ENCODE results near the gene TMEM170A.
A peak's percentile ranks its signal among the peaks of the same experiment; 100 is the strongest.
"Not testable (repeated sequence)": the region's sequence is repeated elsewhere in the genome, so short reads cannot be mapped to it uniquely, and the experiment has no call there.

Gene TMEM170A

GRCh38 chr16:75464122-75464918, at the start of gene TMEM170A:
TSS of gene TMEM170A (minus strand) at chr16:75464689. CDS start at chr16:75464600, 89 bp downstream.
- peak; percentile 88 for DNase-seq

DNA sequence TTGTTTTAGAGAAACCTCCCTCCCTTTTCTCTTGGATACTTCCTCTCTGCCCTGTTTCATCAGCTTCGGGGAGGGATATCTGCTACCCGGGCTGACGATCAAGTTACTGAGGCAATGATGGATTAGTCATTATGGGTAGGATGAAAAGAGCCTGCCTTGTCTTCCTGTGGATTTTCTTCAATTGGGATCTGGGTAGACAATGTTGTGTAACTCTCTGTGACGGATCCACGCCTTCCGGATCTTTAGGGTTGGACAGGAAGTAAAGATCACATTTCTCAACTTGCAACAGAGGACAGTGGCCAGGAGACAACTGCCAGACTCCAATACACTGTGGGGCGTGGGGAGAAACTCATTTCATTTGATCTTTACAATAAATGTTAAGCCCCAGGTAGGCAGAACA, 42.1 kb upstream of the TMEM170A start:
- DNase-seq = no peak

DNA sequence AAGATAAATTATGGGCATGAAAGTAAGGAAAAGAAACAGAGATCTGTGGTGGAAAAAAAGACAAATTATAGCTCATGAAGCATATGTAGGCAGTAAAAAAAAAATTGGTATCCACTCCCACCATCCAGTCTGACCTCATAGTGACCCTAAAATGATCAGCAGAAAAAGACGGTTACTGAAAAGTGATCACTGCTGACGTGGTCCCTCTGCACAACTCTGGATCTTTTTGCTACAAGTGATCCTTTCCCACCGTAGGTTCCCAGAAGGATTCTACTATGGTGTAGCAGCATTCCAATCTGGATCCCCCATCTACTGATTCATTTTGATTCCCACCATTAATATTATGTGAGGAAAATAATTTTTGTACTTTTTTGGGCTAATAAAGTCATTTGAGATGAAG, 41.6 kb upstream of the TMEM170A start:
- DNase-seq = no peak

DNA sequence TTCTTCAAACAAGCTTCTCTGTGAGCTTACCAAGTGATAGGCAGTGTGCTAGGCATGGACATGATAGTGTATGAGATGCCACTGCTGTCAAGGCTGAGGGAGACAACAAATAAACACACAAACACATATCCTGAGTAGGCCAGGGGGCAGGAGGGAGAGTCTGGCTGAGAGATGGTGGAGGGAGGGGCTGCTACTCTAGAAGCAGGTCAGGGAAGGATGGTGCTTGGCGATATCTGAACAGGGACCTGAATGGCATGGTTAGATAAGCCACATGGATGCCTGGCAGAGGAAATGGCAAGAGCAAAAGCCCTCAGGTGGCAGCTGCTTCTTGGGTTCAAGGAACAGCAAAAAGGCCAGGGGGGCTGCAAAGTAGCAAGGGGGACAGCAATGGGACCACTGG, 39.3 kb upstream of the TMEM170A start:
- DNase-seq = no peak

DNA sequence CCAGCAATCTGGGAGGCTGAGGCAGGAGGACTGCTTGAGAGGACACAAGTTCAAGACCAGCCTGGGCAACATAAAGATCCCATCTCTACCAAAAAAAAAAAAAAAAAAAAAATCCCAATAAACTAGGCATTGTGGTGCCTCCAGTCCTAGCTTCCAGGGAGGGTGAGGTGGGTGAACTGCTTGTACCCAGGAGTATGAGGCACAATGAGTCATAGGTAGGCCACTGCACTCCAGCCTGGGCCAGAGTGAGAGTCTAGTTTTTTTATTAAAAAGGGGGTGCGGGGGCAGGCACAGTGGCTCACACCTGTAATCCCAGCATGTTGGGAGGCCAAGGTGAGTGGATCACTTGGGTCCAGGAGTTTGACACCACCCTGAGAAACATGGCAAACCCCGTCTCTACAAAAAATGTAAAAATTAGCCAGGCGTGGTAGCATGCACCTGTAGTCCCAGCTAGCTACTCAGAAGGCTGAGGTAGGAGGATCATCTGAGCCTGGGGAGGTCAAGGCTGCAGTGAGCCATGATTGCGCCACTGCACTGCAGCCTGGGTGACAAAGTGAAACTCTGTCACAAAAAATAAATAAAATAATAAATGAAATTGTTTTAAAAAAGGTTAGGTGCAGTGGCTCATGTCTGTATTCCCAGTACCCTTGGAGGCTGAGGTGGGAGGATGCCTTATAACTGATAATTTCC, 38.6 kb upstream of the TMEM170A start:
- DNase-seq = no peak

DNA sequence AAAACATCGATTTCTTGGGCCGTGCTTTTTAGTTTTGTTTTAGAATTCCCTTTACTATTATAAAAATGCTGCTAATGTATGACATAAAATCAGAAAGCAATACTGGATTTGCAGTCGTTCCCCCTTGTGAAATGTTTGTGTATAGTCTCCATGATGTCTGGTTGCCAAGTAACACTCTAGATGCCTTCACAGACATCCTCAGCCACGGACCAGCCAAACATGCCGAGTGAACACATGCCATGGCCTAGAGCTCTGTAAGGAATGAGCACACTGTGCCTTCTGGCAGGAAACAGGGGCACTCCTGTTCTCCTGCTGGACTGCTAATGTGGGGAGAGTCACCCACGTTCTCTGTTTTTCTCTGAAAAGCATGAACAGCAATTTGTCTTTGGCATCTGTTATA, 37.3 kb upstream of the TMEM170A start:
- DNase-seq = not testable (repeated sequence)

- DNase-seq = no peak
These were observed 36.9 kb upstream of the TMEM170A start for GRCh38 chr16:75501359-75501758.

GRCh38 chr16:75498605-75499322, 34.3 kb upstream of the TMEM170A start:
- peak; percentile 1 for DNase-seq

DNA sequence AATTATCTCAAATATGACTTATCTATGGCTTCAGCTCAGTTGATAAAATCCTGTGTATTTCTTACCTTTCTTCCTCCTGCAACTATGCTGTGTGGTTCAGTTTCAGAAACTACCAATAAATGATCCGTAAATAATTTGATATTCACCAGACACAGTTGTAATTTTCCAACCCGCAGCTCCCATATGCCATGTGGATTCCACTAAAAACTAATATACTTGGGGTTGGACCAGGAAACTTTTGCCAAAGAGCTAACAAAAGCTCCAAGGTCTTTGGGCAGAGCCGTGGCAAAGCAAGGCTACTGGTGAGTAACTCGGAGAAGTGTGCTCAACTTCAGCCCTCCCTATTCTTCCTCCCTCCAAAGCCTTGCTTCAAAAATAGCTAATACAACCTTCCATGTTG, 33.1 kb upstream of the TMEM170A start:
- no peak for DNase-seq

DNA sequence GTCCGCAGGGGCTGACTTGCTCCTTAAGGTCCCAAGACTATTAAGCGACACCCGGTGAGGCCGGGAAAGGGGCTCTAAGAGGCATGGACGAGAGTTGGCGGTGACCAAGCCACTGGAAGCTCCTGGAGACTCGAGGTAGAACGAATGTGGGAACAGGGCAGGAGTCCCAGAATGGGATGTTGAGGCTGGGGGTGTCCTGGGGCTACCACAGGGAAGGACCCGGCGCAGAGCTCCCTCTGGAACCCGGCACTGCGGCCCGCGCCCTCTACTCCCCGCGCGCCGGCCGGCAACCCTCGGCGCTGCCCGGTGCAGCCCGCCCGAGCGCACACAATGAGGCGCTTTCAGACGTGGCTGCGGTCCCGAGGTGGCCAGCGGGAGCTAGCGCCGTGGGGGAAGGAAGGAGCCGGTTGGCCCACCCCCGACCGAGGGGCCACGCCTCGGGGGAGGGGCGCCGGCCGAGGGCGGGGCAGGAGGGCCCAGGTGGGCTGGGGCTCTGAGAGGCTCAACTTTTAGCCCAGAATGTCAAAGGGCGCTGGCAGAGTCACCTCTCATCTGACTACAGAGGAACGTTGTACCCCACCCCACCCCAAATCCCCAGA, 30.7 kb upstream of the TMEM170A start, which contains the start of gene CHST6:
TSS of gene CHST6 (minus strand) at position 366 of the 599 bp plus-strand sequence. CDS start 15,613 bp downstream, outside the sequence.
- no peak for DNase-seq

DNA sequence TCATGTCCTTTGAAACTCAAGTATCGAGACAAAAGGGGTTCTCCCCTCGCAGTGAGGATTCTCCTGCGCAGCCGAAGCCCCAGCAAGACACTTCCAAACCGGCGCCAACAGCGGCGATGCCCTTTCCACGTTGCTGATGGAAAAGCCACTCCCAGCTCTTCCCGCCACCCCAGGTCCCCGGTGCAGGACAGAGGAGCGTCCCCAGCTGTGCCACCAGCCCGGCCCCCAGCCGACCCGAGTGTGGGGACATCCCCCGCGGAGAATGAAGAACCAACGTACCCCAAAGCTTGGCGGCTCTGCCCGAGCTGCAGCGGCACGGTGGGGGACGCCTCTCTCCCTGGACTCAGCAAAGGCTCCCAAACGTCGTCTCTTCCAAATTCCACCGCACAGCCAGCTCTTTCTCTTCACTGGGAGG, 30.2 kb upstream of the TMEM170A start:
- no peak for DNase-seq

- no peak for DNase-seq
These were observed 29.7 kb upstream of the TMEM170A start for GRCh38 chr16:75494184-75494583.

- peak; percentile 43 for DNase-seq
These were observed 27.4 kb upstream of the TMEM170A start for GRCh38 chr16:75491876-75492275.

DNA sequence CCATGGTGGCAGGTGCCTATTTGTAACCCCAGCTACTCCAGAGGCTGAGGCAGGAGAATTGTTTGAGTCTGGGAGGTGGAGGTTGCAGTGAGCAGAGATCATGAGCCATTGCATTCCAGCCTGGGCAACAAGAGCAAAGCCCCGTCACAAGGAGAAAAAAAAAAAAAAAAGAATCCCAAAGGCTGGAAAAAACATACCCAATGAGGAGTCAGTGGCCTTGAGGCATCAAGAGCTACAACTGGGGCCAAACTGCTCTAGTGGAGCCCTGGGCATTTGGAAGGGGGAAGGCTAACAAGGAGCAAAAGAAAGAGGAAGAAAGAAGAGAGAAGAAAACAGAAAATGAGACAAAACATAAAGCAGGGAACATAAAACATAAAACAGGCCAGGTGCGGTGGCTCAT, 23.8 kb upstream of the TMEM170A start:
- no peak for DNase-seq

GRCh38 chr16:75486676-75487313, 22.3 kb upstream of the TMEM170A start:
- DNase-seq = no peak

DNA sequence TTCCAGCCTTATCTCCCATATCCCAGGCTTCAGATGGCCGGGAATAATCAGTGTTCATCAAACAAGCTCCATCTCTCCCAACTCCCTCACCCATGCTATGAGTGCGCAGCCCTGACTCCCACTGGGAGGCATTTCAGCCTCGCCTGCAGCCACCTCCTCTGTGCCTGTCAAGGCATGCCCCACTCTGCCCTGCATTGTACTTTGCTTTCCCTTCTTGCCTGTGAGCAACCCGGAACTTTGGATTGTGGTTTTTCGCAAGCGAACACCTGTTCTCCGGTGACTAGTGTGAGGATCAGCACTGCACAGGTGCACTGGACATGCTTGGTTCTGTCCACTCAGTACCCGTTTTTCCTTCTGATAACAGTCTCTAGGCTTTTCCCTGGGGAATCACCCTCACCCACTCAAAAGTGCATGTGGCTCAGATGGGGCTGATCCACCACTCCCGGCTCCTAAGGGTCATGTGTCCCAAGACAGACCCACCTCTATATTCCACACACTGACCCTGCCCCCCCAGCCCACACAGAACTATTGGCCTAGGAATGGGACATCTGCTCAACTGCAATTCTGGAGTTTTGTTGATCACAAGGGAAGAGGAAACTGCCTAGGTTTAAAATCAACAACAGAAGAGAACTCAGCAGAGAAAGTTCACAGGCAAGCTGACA, 21.7 kb upstream of the TMEM170A start:
- no peak for DNase-seq

GRCh38 chr16:75485230-75486013, 20.9 kb upstream of the TMEM170A start:
- no peak for DNase-seq

DNA sequence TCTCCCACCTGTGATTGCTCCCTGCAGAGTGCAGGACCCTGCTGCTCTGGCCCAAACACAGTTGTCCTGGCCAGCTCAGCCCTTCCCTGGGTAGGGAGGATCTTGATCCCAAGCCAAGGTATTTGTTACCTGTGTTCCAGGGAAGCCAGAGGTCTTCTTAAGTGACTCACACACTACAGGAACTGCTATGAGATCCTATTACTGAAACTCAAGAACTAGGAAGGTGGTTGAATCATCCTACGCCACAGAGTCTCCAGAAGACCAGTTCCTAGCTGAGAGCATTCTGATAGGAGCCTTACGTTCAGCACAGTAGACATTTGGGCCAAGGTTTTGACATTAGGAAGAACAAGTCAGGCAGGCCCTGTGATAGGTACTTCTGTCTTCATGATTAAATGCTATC, 18.7 kb upstream of the TMEM170A start:
- peak; percentile 57 for DNase-seq

DNA sequence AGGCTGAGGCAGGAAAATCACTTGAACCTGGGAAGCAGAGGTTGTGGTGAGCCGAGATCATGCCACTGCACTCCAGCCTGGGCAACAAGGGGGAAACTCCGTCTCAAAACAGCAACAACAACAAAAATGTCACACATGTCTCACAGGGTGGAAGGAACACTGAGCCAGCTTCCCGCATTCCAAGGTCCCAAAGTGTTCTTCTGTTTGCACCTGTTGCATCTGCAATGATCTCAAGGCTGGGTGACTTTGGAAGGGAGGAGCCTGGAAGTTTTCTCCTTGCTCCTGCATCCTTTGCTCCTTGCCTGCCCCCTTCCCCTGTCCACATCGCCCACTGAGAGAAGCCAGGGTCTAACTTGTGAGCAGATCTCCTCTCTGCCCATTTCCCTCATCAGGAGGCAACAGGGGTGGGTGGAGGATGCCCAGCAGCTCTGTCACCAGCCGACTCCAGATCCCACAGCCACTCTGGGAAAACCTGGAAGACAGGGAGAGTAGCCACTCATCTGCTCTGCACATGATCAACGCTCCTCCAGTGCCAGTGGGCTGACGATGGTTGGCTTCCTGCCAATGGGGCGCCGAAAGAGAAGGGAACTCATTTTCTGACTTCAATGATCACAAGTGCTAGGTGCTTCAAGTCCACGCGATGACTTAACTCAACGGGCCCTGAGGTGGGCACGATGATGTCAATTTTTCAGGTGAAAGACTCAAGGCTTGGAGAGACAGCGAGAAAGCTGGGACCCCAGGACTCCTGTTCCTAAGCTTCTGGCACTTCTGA, 18.1 kb upstream of the TMEM170A start:
- peak; percentile 23 for DNase-seq

- DNase-seq = no peak
These were observed 17.0 kb upstream of the TMEM170A start for GRCh38 chr16:75481475-75481874.
